ENCODE results near the gene NEK7. TPM values are rescaled to one million over a fixed set of nuclear protein-coding genes. Genes with fewer than 3 reads are reported as not detected.

NEK7 gene
- total and polyA plus RNA-seq, 9 of the 15 experiments (the other 6 are each of a cell fraction or from before 2014, with no cell fraction given) = 8.5 to 37.3 (median 27.7) TPM

DNA sequence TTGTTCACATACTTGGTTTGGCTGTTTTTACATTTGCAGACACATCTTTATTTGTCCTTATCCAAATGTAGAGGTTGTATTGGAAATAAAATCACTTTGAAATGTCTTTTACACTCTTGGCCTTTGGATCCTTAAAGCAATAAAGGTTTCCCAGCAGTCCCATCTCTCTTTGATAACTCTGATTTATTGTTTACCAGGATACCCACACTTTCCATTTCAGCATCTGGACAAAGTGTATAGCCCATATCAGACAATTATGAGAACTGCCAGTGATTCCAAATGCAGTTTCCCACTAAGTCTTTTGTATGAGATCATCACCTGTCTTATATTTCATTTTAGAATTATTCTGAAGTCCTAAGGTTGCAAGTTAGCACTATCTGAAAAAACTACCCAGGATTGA, 114.7 kb downstream of the NEK7 start (continued):
- TF ChIP-seq ZBTB40 (IDR thresholded peaks at IDR 0.05) (no peak), ZBTB40 (CRISPR knock-in tag; IDR thresholded peaks at IDR 0.05) (no peak)
